ENCODE results near the gene PRDM15.

PRDM15 gene

DNA sequence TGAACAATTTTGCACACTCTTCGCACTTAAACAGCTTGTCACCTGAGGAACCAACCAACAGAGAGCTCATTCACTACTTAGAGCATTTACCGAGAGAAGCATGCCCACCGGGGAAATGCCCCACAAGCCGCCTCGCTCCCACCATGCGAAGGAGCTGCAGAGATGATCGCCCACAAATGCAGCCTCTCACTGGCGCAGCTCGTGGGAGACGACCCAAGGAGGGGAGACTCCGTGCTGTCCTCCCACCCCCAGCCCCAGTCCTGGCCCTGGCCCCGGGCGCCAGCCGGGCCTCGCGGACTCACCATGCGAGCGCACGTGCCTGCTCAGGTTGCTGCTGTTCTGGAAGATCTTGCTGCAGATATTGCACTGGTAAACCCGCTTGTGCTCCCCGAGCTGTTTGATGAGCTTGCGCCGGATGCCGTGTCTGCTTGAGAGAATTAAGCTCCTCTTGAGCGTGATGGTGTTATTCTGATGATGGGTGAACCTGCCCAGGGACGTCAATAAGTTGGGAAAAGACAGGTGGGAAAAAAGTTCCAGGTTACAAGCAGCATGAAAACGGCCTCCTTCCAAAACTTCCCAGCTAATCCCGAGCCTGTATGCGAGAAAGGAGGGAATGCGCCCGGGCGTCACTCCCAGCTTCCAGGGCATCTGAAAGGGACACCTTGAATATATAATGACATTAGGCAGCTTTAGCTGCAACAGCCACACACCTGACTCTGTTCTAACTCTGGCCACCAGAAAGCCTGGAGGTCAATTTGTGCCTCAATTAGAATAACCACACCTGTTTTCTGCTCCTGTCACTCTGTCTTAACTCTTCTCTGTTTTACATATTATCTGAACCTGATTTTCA lies 42.8 kb downstream of the PRDM15 start:
- no peak for DNase-seq

- no peak for DNase-seq
Observed at GRCh38 chr21:41835711-41836154, 43.4 kb downstream of the PRDM15 start.

GRCh38 chr21:41834926-41835663 lies 44.0 kb downstream of the PRDM15 start:
- DNase-seq = no peak

GRCh38 chr21:41834252-41834925 lies 44.8 kb downstream of the PRDM15 start:
- no peak for DNase-seq

DNA sequence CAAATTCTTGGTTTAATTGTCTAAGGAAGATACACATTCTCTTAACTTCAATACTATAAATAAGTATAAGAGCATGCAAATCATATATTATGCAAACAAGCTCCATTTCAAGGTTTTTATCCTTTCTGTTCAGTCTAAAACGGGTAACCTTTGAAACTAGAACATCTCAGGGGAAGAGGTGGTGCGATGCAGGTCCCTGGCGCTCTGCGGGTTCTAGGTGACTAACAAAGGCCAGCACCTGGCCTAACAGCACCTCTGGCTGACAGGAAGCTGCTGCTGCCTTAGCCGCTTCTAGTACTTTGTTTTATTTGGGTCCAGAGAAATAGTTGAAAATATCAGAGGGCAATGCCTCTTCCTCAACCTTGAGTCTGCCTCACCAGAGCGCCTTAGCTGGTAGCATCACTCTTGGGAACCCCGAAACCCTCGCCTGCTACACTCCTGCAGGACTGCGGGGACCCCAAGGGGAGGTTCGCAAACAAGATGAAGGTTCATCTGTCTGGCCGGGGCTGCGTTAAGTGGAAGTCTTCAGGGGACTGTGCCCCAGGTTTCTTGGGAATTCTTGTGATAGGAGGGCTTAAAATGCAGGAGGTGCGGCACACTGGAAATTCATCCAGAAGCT lies 45.5 kb downstream of the PRDM15 start:
- DNase-seq = no peak

GRCh38 chr21:41832596-41833496 lies 46.3 kb downstream of the PRDM15 start:
- no peak for DNase-seq

DNA sequence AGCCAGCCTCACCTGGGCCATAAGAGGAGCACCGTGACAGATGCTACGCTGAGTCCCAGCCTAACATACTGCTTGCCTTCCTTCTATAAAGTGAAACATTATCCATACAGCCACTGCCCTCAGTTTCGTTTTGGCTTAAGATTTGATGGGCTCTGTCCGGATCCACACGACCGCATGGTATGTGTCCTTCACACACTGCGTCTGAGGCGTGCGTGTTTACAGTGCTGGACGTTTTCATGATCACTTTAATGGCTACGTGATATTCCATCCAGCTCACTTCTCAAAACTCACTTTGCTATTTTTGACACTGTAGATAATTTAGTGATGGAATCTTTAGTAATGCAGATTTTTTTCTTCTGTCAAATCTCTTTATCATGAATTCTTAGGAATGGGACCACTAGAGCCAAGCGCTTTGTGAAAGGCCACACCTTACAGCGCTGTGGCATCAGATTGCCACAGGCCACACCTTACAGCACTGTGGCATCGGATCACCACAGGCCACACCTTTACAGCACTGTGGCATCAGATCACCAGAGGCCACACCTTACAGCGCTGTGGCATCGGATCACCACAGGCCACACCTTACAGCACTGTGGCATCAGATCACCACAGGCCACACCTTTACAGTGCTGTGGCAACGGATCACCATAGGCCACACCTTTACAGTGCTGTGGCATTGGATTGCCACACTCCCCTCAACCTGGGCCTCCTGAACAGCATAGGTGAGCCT lies 47.1 kb downstream of the PRDM15 start:
- no peak for DNase-seq

DNA sequence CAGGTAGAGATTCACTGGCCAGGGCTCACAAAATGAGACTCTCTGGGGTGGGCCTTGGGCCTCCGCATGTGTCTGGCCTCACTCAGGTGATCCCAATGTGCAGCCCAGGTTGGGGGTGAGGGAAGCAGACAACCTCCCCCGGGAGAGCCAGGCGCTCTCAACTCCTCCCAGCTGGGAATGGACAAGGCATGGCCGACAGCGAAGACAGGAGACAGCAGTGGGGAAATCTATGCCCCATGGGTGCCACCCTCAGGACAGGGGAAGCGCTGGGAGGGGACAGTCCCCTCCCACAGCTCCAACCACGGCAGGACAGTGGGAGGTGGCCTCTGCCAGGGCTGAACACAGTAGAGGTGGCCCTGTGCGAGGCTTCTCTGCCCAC lies 47.7 kb downstream of the PRDM15 start:
- DNase-seq = no peak

GRCh38 chr21:41830764-41831452 lies 48.2 kb downstream of the PRDM15 start:
- DNase-seq = no peak

- DNase-seq = no peak
Observed at GRCh38 chr21:41830145-41830707, 48.9 kb downstream of the PRDM15 start.

GRCh38 chr21:41828884-41829360 lies 50.2 kb downstream of the PRDM15 start:
- no peak for DNase-seq

GRCh38 chr21:41827951-41828883 lies 50.9 kb downstream of the PRDM15 start:
- no peak for DNase-seq

GRCh38 chr21:41825881-41826280 lies 53.3 kb downstream of the PRDM15 start:
- DNase-seq = no peak

- DNase-seq = no peak
Observed at GRCh38 chr21:41825216-41825615, 53.9 kb downstream of the PRDM15 start.

GRCh38 chr21:41824466-41825207 lies 54.5 kb downstream of the PRDM15 start:
- no peak for DNase-seq

DNA sequence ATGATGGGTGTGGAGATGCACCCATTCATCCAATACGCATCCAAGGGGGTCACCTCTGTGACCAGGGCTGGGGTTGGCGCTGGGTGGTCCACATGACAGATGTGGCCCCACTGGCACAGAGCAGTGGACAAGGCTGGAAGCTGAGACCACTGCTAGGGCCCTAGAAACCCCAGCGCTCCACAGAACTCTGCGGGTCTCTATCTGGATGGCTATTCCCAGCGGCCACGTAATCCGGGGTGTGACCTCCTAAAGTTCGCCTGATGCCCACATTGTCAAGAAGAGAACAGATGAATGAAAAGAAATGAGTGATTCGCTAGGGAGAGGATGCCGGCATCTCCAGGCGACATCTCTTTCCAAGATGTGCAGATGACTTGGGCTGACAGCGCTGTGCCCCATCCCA lies 55.2 kb downstream of the PRDM15 start:
- DNase-seq = no peak

DNA sequence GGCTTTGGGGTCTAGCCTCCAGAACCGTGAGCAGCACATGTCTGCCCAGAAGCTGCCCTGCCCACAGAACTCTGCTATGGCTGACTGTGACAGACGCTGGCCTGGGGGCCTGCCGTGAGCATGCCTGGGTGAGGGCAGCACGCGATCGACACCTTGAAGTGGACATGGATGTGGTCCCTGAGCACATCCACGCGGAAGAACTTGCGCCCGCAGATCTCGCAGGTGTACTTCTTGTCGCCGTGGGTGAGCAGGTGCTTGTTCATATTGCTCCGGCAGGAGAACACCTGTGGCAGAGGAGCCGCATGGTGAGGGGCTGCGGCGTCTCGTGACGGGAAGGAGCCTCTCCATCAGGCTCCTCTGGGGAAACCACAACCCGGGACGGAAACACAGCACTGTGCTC lies 56.0 kb downstream of the PRDM15 start:
- DNase-seq = no peak

GRCh38 chr21:41821756-41822431 lies 57.2 kb downstream of the PRDM15 start:
- no peak for DNase-seq

Measured in SHP77 (cell line).